T-helper 2 cell (primary cell): ENCODE measurements around the gene KCNQ1.

Experiments used
- DNase-seq, 5 experiments: peaks; one replicate each; pipeline versions ENCODE4 v3.0.0 to v3.0.0-alpha.2; 2012 to 2022
- total RNA-seq, 2 donors: gene quantifications; one replicate each; lab custom pipeline; 2026; lab: John Stamatoyannopoulos, UW

KCNQ1 gene
- 18.3 to 22.8 reads per million in 2 donors for total RNA-seq

DNA sequence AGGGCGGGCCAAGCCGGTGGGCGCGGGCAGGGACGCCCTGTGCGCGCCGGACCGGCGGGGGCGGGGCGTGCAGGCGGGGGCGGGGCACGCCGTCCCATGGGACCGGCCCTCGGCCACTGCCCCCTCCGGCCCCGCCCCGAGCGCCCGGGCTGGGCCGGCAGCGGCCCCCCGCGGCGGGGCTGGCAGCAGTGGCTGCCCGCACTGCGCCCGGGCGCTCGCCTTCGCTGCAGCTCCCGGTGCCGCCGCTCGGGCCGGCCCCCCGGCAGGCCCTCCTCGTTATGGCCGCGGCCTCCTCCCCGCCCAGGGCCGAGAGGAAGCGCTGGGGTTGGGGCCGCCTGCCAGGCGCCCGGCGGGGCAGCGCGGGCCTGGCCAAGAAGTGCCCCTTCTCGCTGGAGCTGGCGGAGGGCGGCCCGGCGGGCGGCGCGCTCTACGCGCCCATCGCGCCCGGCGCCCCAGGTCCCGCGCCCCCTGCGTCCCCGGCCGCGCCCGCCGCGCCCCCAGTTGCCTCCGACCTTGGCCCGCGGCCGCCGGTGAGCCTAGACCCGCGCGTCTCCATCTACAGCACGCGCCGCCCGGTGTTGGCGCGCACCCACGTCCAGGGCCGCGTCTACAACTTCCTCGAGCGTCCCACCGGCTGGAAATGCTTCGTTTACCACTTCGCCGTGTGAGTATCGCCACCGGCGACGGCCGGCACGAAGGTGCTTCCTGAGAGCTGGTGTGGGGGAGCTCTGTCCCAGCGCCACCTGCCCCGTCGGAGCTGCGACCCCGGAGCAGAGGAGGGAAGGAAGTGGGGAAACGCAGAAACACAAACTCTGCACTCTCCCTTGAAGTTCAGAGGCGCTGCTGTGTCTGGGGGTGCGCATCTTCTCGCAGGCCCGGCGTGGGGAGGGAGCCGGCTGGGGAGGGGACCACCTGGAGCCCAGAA, at the start of gene KCNQ1:
TSS of gene KCNQ1 (plus strand) at position 188 of the 925 bp plus-strand sequence. CDS start at position 279, 91 bp downstream.
- DNase-seq, result peak in 3 of 5 experiments; percentile 23 to 32 (median 30)

DNA sequence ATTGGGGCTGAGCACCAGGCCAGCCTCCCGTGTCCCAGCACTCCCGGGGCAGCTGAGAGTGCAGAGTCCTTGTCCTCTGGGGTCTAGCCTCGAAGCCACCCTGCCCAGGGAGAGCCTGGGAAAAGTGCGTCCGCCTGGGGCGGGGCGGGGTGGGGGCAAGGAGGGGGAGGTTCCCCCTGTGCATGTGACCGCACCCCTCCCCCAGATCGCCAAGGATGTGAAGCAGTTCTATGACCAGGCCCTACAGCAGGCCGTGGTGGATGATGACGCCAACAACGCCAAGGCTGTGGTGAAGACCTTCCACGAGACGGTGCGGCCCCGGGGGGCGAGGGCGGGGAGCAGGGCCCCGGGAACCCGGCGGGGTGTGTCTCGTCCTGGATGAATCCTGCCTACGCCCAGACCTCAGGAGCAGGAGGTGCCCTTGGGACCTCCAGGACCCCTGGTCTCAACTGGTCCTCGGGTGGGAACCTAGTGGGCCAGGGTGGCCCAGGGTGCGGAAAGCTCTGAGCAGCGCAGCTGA, 49.5 kb upstream of the KCNQ1 start:
- no peak for DNase-seq

DNA sequence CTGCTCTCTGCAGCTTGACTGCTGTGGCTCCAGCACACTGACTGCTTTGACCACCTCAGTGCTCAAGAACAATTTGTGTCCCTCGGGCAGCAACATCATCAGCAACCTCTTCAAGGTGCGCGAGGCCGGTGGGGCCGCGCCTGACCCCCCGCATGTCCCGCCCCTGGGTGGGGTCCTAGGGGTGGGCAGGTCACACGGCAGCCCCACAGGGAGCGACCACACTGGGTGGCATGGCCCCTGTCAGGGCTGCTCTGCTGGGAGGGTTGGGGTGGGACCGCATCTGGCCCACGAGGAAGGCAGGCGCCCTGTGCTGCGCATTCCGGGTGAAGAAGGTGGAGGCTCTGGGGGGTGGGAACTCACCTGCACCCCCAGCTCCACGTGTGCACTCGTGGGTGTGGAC, 49.0 kb upstream of the KCNQ1 start:
- no peak for DNase-seq

DNA sequence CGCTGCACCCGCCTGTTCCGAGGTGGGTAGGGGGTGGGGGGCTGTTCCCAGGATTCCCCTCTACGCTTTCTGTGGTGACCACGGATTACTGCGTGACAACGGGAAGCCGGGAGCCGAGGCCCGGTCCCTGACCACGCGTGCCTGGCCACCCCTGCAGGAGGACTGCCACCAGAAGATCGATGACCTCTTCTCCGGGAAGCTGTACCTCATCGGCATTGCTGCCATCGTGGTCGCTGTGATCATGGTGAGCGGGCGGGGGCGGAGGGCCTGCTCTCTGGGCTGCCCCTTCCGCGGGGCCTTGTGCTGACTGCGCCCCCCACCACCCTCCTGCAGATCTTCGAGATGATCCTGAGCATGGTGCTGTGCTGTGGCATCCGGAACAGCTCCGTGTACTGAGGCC, 48.3 kb upstream of the KCNQ1 start:
- DNase-seq, result no peak

DNA sequence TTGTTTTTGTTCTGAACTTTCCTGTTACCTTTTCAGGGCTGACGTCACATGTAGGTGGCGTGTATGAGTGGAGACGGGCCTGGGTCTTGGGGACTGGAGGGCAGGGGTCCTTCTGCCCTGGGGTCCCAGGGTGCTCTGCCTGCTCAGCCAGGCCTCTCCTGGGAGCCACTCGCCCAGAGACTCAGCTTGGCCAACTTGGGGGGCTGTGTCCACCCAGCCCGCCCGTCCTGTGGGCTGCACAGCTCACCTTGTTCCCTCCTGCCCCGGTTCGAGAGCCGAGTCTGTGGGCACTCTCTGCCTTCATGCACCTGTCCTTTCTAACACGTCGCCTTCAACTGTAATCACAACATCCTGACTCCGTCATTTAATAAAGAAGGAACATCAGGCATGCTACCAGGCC, 47.8 kb upstream of the KCNQ1 start:
- DNase-seq, result no peak

DNA sequence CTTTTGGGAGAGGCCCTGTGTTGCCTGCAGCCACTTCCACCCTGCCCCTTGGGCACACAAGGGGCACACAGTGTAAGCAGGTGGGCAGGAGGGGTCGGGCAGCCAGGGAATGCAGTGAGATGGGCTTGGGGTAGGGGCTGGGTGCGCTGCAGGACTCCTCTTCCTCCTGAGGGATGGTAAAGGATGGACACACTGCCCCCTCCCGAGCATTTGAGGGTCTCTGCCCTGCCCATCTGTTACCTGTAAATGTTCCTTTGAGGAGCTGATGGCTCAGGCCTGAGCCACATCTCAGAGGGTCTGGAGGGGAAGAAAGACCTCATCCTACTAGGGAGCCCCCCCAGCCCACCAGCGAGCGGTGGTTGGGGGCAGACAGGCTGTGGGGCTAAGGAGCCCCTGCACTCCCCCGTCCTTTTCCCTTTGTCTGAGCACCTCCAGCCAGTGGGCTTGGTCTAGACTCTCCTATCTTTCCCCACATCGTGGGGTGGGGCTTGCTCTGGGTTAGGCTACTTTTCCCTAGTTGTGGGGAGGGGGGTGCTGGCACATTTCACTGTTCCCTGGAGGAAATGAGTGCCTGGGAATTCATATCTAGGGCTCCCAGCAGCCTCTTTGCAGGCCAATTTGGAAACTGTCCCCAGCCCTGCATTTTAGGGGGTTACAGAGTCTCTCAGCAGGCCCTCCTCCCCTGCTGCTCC, 46.0 kb upstream of the KCNQ1 start:
- no peak for DNase-seq

- DNase-seq, result no peak
Observed at GRCh38 chr11:2399488-2400068, 45.2 kb upstream of the KCNQ1 start.

GRCh38 chr11:2400069-2400761, 44.6 kb upstream of the KCNQ1 start, which contains the start of gene TSSC4:
Gene TSSC4, plus strand, starts transcription at chr11:2400750. Its CDS starts 1,884 bp downstream, at chr11:2402634.
- peak; percentile 99 to 100 (median 99) for DNase-seq

GRCh38 chr11:2400762-2401435, 43.9 kb upstream of the KCNQ1 start:
- DNase-seq, result no peak

DNA sequence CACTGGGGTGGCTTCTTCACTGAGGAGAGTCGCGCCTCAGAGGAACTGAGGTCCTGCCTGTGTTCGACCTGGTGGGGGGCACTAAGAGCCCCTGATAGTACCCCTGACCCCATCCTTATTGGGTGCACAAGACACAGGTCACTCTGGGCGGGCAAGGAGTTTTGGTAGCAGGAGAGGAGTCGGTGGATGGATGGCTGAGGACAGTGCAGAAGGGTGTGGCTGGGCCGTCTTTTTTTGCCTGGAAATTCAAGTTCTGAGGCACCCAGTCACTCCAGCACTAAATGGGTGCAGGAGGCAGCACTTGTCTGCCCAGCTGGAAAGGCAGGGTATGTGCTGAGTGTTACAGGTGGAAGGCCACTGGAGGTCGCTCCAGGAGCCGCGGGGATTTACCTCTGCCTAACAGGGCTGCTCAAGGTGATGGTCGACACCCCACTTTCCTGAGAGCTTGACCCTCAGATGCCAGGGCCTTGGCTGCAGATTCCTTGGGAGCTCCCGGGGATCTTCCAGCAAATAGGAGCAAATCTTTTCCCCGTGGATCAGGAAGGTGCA, 43.3 kb upstream of the KCNQ1 start:
- no peak for DNase-seq

GRCh38 chr11:2402106-2402505, 42.7 kb upstream of the KCNQ1 start:
- no peak for DNase-seq

DNA sequence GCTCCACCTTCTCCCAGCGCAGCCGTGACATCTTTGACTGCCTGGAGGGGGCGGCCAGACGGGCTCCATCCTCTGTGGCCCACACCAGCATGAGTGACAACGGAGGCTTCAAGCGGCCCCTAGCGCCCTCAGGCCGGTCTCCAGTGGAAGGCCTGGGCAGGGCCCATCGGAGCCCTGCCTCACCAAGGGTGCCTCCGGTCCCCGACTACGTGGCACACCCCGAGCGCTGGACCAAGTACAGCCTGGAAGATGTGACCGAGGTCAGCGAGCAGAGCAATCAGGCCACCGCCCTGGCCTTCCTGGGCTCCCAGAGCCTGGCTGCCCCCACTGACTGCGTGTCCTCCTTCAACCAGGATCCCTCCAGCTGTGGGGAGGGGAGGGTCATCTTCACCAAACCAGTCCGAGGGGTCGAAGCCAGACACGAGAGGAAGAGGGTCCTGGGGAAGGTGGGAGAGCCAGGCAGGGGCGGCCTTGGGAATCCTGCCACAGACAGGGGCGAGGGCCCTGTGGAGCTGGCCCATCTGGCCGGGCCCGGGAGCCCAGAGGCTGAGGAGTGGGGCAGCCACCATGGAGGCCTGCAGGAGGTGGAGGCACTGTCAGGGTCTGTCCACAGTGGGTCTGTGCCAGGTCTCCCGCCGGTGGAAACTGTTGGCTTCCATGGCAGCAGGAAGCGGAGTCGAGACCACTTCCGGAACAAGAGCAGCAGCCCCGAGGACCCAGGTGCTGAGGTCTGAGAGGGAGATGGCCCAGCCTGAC, 41.7 kb upstream of the KCNQ1 start:
- DNase-seq, result no peak

- no peak for DNase-seq
Observed at GRCh38 chr11:2404735-2405196, 40.0 kb upstream of the KCNQ1 start.

GRCh38 chr11:2406451-2406850, 38.4 kb upstream of the KCNQ1 start:
- no peak for DNase-seq

DNA sequence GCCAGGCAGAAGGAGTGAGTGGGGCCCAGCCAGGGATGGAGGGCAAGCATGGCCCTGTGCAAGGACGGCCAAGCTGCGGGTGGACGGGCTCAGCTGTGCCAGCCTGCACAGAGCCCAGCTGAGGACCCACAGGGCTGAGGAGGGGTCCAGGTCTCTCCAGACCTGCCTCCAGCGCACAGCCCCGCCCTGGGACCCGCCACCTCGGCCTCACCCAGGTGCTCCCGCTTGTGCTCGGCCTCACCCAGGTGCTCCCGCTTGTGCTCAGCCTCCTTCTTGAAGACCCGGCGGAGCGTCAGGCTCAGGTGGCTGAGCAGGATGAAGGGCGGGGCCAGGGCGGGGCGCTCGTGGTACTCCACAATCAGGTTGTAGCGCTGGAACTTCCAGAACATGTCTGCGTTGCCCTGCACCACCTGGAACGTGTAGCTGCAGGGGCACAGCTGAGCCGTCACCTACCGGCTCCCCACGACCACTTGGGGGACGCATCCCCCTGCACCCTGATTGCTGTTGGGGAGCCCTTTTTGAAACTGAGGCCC, 37.9 kb upstream of the KCNQ1 start:
- no peak for DNase-seq

DNA sequence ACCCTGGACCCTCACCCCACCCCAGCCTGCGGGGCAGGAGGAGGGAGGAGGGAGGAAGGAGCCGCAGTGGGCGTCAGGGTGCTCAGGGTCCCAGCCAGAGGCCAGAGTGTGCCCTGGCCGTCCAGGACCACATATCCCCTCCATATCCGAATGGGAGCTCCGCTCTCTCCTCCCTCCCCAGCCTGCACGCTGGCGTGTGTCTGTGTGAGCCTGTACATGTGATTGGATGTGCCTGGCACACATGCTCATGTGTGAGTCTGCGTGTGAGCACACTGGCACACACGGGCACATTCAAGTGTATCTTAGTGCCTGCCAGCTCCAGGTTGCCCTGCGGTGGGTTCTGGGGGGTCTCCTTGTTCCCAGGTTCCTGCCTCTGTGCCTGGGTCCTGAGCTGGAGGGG, 36.1 kb upstream of the KCNQ1 start:
- DNase-seq, result no peak

DNA sequence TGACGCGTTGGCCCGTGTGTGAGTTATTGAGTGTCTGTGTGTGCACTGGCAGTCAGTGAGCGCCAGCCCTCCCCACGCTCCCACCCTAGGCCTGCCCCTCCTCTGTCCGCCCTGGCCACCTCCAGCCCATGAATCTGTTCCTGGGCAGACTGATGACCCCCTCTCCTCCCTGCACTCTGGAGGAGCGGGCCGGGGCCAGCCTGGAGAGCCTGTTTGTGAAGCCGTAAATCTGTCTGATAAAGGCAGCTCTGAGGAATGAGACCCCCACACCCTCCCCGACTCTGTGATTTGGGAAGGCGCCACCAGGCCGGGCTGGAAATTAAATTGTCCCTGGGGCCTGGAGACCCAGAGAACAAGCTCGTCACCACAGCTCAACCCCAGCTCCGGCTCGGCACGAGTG, 35.7 kb upstream of the KCNQ1 start:
- DNase-seq, result no peak

DNA sequence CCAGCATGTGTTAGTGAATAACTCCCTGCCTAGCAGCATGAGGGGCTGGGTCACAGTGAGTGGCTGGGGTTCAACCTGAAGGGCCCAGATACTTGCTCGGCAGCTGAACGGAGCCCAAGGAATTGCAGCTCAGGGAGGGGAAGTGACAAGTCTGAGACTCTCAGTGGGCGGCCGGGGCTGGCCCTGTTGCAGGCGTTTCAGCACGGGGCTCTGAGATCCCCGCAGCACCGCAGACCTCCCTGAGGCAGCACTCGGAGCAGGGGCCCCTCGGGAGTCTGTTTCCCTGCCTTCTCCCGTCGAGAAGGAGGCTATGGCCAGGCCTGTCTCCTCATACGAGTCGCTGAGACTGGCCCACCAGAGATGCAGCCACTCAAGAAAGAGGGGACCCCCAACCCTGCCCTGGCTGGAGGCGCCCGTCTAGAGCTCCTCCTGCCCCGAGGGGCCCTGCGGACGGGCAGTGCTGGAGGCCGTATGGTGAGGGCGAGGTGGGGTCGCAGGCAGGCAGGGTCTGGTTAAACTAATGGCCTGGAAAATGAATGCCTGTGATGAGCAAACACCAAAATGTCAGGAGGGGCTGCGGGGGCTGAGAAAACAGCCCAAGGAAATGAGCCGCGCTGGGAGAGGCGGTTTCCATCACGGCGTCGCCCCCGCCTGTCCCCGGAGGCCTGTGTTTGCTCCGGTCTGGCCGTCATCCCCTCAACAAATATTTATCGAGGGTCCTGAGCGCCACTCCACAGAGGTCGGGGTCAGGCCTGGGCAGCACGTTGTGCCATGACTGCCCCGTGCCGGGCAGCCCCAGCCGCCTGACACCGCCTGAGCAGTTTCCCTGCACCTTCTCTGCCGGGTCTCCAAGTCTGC, 35.0 kb upstream of the KCNQ1 start:
- no peak for DNase-seq

- no peak for DNase-seq
Observed at GRCh38 chr11:2410616-2411015, 34.2 kb upstream of the KCNQ1 start.
